ENCODE results near the gene GLIS1. TPM values are rescaled to one million over a fixed set of nuclear protein-coding genes. Genes with fewer than 3 reads are reported as not detected.

The GLIS1 gene
- total RNA-seq, 2 donors from 2014 or later: 0.16 TPM; not detected in 1

GRCh38 chr1:53658489-53659230 is 80.3 kb downstream of the GLIS1 start:
- no peak for TF ChIP-seq CTCF (IDR thresholded peaks at IDR 0.05)
- no peak overlapping the region for H3K27ac ChIP-seq
- no peaks in the 10 kb centered on the region for H3K9me3 ChIP-seq
- no peak overlapping the region for H3K9ac ChIP-seq (ENCODE audit: low read depth in 2 of 2, low read length in 2 of 2)
- no peaks in the 10 kb centered on the region for H3K36me3 ChIP-seq
- no peaks in the 10 kb centered on the region for H3K27me3 ChIP-seq
- DNase-seq: no peak
- intact Hi-C loops (cut with DNase I): no loop called here
- H3K4me1 ChIP-seq: no peaks in the 10 kb centered on the region
- no peak overlapping the region for H3K4me3 ChIP-seq

- Histone ChIP-seq H3K9me3 (no peaks in the 10 kb centered on the region), H3K36me3 (no peaks in the 10 kb centered on the region), H3K27me3 (no peaks in the 10 kb centered on the region), H3K4me1 (no peaks in the 10 kb centered on the region), H3K4me3 (no peak overlapping the region), H3K9ac (ENCODE audit: low read depth in 2 of 2, low read length in 2 of 2) (no peak overlapping the region), H3K27ac (no peak overlapping the region)
- intact Hi-C loops (cut with DNase I): no loop called here
- no peak for DNase-seq
- TF ChIP-seq CTCF (IDR thresholded peaks at IDR 0.05): no peak
Observed at GRCh38 chr1:53657891-53658396, 81.0 kb downstream of the GLIS1 start.

GRCh38 chr1:53657531-53657805 is 81.5 kb downstream of the GLIS1 start:
- intact Hi-C loops (cut with DNase I): no loop called here
- H3K4me3 ChIP-seq: no peak overlapping the region

GRCh38 chr1:53656747-53657530 is 82.0 kb downstream of the GLIS1 start:
- Histone ChIP-seq H3K27me3 (no peaks in the 10 kb centered on the region), H3K4me1 (no peaks in the 10 kb centered on the region), H3K36me3 (no peaks in the 10 kb centered on the region), H3K9me3 (no peaks in the 10 kb centered on the region), H3K4me3 (no peak overlapping the region), H3K27ac (no peak overlapping the region), H3K9ac (ENCODE audit: low read depth in 2 of 2, low read length in 2 of 2) (no peak overlapping the region)
- intact Hi-C loops (cut with DNase I): no loop called here
- DNase-seq: no peak
- TF ChIP-seq CTCF (IDR thresholded peaks at IDR 0.05): no peak

More at GRCh38 chr1:53657531-53657805, 81.5 kb downstream of the GLIS1 start:
- H3K4me1 ChIP-seq: no peaks in the 10 kb centered on the region
- no peaks in the 10 kb centered on the region for H3K27me3 ChIP-seq
- no peak for TF ChIP-seq CTCF (IDR thresholded peaks at IDR 0.05)
- H3K9ac ChIP-seq (ENCODE audit: low read depth in 2 of 2, low read length in 2 of 2): no peak overlapping the region
- no peak overlapping the region for H3K27ac ChIP-seq
- no peak for DNase-seq
- no peaks in the 10 kb centered on the region for H3K36me3 ChIP-seq
- no peaks in the 10 kb centered on the region for H3K9me3 ChIP-seq

- H3K9ac ChIP-seq (ENCODE audit: low read depth in 2 of 2, low read length in 2 of 2): no peak overlapping the region
- no peak overlapping the region for H3K27ac ChIP-seq
- intact Hi-C loops (cut with DNase I): no loop called here
- no peaks in the 10 kb centered on the region for H3K4me1 ChIP-seq
- H3K36me3 ChIP-seq: no peaks in the 10 kb centered on the region
- no peaks in the 10 kb centered on the region for H3K27me3 ChIP-seq
- no peaks in the 10 kb centered on the region for H3K9me3 ChIP-seq
- TF ChIP-seq CTCF (IDR thresholded peaks at IDR 0.05): no peak
- H3K4me3 ChIP-seq: no peak overlapping the region
- DNase-seq: no peak
Observed at GRCh38 chr1:53655931-53656746, 82.8 kb downstream of the GLIS1 start.
